ENCODE results near the gene PSMB2. TPM values are rescaled to one million over a fixed set of nuclear protein-coding genes. Genes with fewer than 3 reads are reported as not detected.
A peak's percentile ranks its signal among the peaks of the same experiment; 100 is the strongest.

Gene PSMB2
- total RNA-seq, 4 donors from 2014 or later = 34.8 to 53.9 (median 52.5) TPM

- Histone ChIP-seq H3K36me3 (peaks cover 20% of the 10 kb centered on the region), H3K9me3 (no peaks in the 10 kb centered on the region), H3K4me1 (peaks cover 64% of the 10 kb centered on the region), H3K4me3 (peak overlapping the region; percentile 76), H3K27me3 (no peaks in the 10 kb centered on the region), H3K27ac (peak overlapping the region; percentile 91)
- no peak for DNase-seq (ENCODE audit: low spot score in 2 of 2)
- TF ChIP-seq CTCF (IDR thresholded peaks at IDR 0.05) = no peak
- TF ChIP-seq POLR2A (IDR thresholded peaks at IDR 0.05) = no peak
- no peak for TF ChIP-seq EP300 (IDR thresholded peaks at IDR 0.05)
- TF ChIP-seq POLR2AphosphoS5 (IDR thresholded peaks at IDR 0.05) = no peak
- WGBS = 46% methylated on average over 10 of the region's 10 CpGs
Measured at GRCh38 chr1:35555601-35556477, 85.5 kb downstream of the PSMB2 start.

GRCh38 chr1:35555212-35555584, 86.1 kb downstream of the PSMB2 start:
- no peak for DNase-seq (ENCODE audit: low spot score in 2 of 2)
- WGBS = 42% methylated on average over 4 of the region's 4 CpGs
- H3K9me3 ChIP-seq = no peaks in the 10 kb centered on the region
- peaks cover 57% of the 10 kb centered on the region for H3K4me1 ChIP-seq
- TF ChIP-seq POLR2A (IDR thresholded peaks at IDR 0.05) (no peak), EP300 (IDR thresholded peaks at IDR 0.05) (no peak), POLR2AphosphoS5 (IDR thresholded peaks at IDR 0.05) (no peak), CTCF (IDR thresholded peaks at IDR 0.05) (no peak)
- peaks cover 22% of the 10 kb centered on the region for H3K36me3 ChIP-seq
- no peak overlapping the region for H3K4me3 ChIP-seq
- H3K27me3 ChIP-seq = no peaks in the 10 kb centered on the region
- H3K27ac ChIP-seq = peak overlapping the region; percentile 11

- TF ChIP-seq POLR2AphosphoS5 (IDR thresholded peaks at IDR 0.05) = no peak
- no peak for TF ChIP-seq EP300 (IDR thresholded peaks at IDR 0.05)
- TF ChIP-seq POLR2A (IDR thresholded peaks at IDR 0.05) = no peak
- no peak for TF ChIP-seq CTCF (IDR thresholded peaks at IDR 0.05)
- H3K27me3 ChIP-seq = no peaks in the 10 kb centered on the region
- H3K4me3 ChIP-seq = no peak overlapping the region
- no peak overlapping the region for H3K27ac ChIP-seq
- H3K4me1 ChIP-seq = peaks cover 53% of the 10 kb centered on the region
- H3K9me3 ChIP-seq = no peaks in the 10 kb centered on the region
- WGBS = 37% methylated on average over 7 of the region's 7 CpGs
- H3K36me3 ChIP-seq = peaks cover 22% of the 10 kb centered on the region
- no peak for DNase-seq (ENCODE audit: low spot score in 2 of 2)
Measured at GRCh38 chr1:35554266-35555211, 86.8 kb downstream of the PSMB2 start.

- H3K4me3 ChIP-seq = no peak overlapping the region
- 66% methylated on average over 2 of the region's 2 CpGs for WGBS
- H3K27ac ChIP-seq = no peak overlapping the region
- TF ChIP-seq CTCF (IDR thresholded peaks at IDR 0.05) = no peak
- TF ChIP-seq POLR2AphosphoS5 (IDR thresholded peaks at IDR 0.05) = no peak
- no peak for TF ChIP-seq EP300 (IDR thresholded peaks at IDR 0.05)
- TF ChIP-seq POLR2A (IDR thresholded peaks at IDR 0.05) = no peak
- no peak for DNase-seq (ENCODE audit: low spot score in 2 of 2)
- H3K4me1 ChIP-seq = peaks cover 47% of the 10 kb centered on the region
- no peaks in the 10 kb centered on the region for H3K27me3 ChIP-seq
- H3K36me3 ChIP-seq = peaks cover 22% of the 10 kb centered on the region
- no peaks in the 10 kb centered on the region for H3K9me3 ChIP-seq
Measured at GRCh38 chr1:35553851-35554250, 87.5 kb downstream of the PSMB2 start.

Other genes starting within 250 kb of the PSMB2 start
- 100 to 1,000 TPM in 2 of 4 donors, 10 to 100 TPM in 2; 52.1 to 124 (median 83.5) TPM for gene KIAA0319L, start 84.1 kb downstream of the PSMB2 start, total RNA-seq
- 10 to 100 TPM; 14.1 to 26.2 (median 24.1) TPM for gene NCDN, start 83.7 kb downstream of the PSMB2 start, total RNA-seq
- 1 to 10 TPM; 3.2 to 9.0 (median 5.2) TPM for gene TFAP2E, start 68.2 kb downstream of the PSMB2 start, total RNA-seq
- 10 to 100 TPM in 1 of 4 donors, 1 to 10 TPM in 3; 8.9 to 11.8 (median 9.5) TPM for gene C1orf216, start 77.4 kb upstream of the PSMB2 start, total RNA-seq
- gene CLSPN, start 128.5 kb upstream of the PSMB2 start, total RNA-seq = 1 to 10 TPM in 2 of 4 donors, under 1 TPM in 2; 0.13 to 1.8 (median 0.93) TPM
- gene AGO4, start 166.5 kb upstream of the PSMB2 start, total RNA-seq = 10 to 100 TPM; 26.7 to 51.7 (median 33.3) TPM
- 10 to 100 TPM; 21.6 to 48.4 (median 35.4) TPM for gene AGO1, start 241.7 kb upstream of the PSMB2 start, total RNA-seq